CD4-positive, alpha-beta T cell treated with Interleukin-6 at 100 ng/mL for 8 hours (primary cell): ENCODE measurements around the gene RANBP1.
"Not testable (repeated sequence)": the region's sequence is repeated elsewhere in the genome, so short reads cannot be mapped to it uniquely, and the experiment has no call there.

ENCODE experiments used
- DNase-seq: peaks from one replicate; pipeline ENCODE4 v3.0.0-alpha.2; 2020; ENCODE audit warnings: mixed read lengths, low spot score

Gene RANBP1

GRCh38 chr22:20115691-20116375 is at the start of gene RANBP1:
Gene RANBP1 (plus strand): TSS chr22:20116104. CDS start chr22:20116185, 81 bp downstream.
- DNase-seq: no peak

GRCh38 chr22:20066617-20067383 is 49.1 kb upstream of the RANBP1 start:
- DNase-seq: no peak

GRCh38 chr22:20067384-20067682 is 48.6 kb upstream of the RANBP1 start:
- not testable (repeated sequence) for DNase-seq

GRCh38 chr22:20068640-20069039 is 47.3 kb upstream of the RANBP1 start:
- no peak for DNase-seq

GRCh38 chr22:20069331-20070042 is 46.4 kb upstream of the RANBP1 start:
- no peak for DNase-seq

- DNase-seq: no peak
Observed at GRCh38 chr22:20071524-20071972, 44.4 kb upstream of the RANBP1 start.

- DNase-seq: no peak
Observed at GRCh38 chr22:20076627-20077172, 39.2 kb upstream of the RANBP1 start.

GRCh38 chr22:20079745-20080444 is 36.0 kb upstream of the RANBP1 start, which contains the start of gene DGCR8:
Gene DGCR8 (plus strand): TSS chr22:20080241. CDS start chr22:20085964, 5,723 bp downstream.
- peak; percentile 57 for DNase-seq

GRCh38 chr22:20080445-20080775 is 35.5 kb upstream of the RANBP1 start:
- peak; percentile 62 for DNase-seq

- no peak for DNase-seq
Observed at GRCh38 chr22:20080776-20081654, 34.9 kb upstream of the RANBP1 start.

GRCh38 chr22:20083157-20083890 is 32.6 kb upstream of the RANBP1 start:
- no peak for DNase-seq

GRCh38 chr22:20083891-20084546 is 31.9 kb upstream of the RANBP1 start:
- DNase-seq: no peak

GRCh38 chr22:20084547-20085413 is 31.1 kb upstream of the RANBP1 start:
- no peak for DNase-seq

GRCh38 chr22:20085651-20086050 is 30.3 kb upstream of the RANBP1 start:
- DNase-seq: no peak

- no peak for DNase-seq
Observed at GRCh38 chr22:20086101-20086599, 29.8 kb upstream of the RANBP1 start.

GRCh38 chr22:20086763-20087162 is 29.1 kb upstream of the RANBP1 start:
- DNase-seq: no peak

- DNase-seq: no peak
Observed at GRCh38 chr22:20087319-20088262, 28.3 kb upstream of the RANBP1 start.
